KOPT-K1 (cell line): ENCODE data around the gene HSH2D.
"Not testable (repeated sequence)": the region's sequence is repeated elsewhere in the genome, so short reads cannot be mapped to it uniquely, and the experiment has no call there.

Experiments used
- H3K27ac ChIP-seq: fragments of 200-600 bp; sonication (generic); 2 replicates; pipeline ENCODE4 v1.5.1; 2016; ENCODE audit warnings: antibody characterized with exemption, mild to moderate bottlenecking, low read depth, low read length; ENCODE audit not compliant: poor library complexity, severe bottlenecking
- H3K36me3 ChIP-seq: fragments of 200-600 bp; sonication (generic); 2 replicates; pipeline ENCODE4 v1.5.1; 2017; ENCODE audit warnings: antibody characterized with exemption, mild to moderate bottlenecking, low read length, moderate library complexity; ENCODE audit not compliant: insufficient read depth
- H3K9me3 ChIP-seq: fragments of 200-600 bp; sonication (generic); 2 replicates; pipeline ENCODE4 v1.5.1; 2017; ENCODE audit warnings: antibody characterized with exemption, low read length, mild to moderate bottlenecking; ENCODE audit not compliant: insufficient read depth, poor library complexity, severe bottlenecking

The HSH2D gene

DNA sequence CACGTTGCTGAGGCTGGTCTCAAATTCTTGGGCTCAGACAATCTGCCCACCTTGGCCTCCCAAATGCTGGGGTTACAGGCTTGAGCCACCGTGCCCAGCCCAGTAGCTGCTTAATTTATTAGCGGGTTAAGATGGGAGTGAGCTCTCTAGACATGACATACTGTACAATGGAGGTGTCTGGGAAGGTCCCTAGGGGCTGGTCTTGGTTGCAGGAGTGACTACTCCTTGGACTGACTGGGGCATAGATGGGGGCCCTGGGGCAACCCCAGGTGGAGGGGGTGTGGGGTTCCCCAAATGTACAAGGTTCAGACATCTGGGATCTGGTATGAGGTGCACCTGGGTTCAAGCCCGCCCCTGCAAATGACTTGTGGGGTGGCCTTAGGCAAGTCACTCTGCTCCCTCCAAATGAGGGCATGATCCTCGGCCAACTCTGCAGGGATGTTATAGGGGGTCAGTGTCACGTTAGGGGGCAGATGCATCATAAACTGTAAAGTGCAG is 17.0 kb downstream of the HSH2D start:
- H3K9me3 ChIP-seq: no peaks in the 10 kb centered on the region
- no peaks in the 10 kb centered on the region for H3K36me3 ChIP-seq
- H3K27ac ChIP-seq: no peak overlapping the region

DNA sequence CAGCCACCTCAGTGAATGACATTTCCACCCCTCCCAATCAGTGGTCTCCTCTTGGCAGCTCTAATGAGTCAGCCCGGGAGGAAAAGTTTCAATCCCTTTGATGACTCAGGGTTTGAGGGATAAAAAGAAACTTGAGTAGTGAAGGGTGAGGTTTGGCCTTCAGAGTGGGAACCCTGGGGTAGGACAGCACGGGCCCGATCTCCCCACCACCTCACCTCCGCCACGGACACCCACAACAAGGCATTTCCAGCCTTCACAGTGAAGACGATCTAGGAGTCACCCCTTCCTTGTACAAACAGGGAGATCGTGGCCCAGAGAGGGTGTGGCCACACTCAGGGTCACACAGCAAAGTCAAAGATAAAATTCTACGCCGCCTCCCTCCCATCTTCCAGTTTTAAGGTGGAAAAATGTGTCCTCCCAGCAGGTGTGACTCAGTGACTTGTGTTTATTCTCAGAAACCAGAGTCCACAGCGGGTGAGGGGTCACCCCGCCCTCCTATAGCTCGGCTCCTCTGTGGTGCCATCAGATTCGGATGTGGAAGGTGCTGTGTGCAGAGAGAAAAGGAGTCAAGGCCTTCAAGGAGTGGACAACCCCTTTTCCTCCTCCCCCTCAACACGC is 17.6 kb downstream of the HSH2D start:
- no peaks in the 10 kb centered on the region for H3K36me3 ChIP-seq
- H3K27ac ChIP-seq: no peak overlapping the region
- H3K9me3 ChIP-seq: no peaks in the 10 kb centered on the region

DNA sequence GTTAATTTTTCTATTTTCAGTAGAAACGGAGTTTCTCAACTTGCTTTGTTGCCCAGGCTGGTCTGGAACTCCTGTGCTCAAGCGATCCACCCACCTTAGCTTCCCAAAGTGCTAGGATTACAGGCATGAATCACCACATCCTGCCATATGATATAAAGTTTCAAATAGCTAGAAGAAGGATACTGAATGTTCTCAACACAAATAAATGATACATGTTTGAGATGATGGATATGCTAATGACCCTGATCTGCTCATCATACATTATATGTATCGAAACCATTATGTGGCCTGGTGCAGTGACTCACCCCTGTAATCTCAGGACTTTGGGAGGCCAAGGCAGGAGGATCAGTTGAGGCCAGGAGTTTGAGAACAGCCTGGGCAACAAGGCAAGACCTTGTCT is 18.4 kb downstream of the HSH2D start:
- H3K9me3 ChIP-seq: no peaks in the 10 kb centered on the region
- no peaks in the 10 kb centered on the region for H3K36me3 ChIP-seq
- H3K27ac ChIP-seq: no peak overlapping the region

DNA sequence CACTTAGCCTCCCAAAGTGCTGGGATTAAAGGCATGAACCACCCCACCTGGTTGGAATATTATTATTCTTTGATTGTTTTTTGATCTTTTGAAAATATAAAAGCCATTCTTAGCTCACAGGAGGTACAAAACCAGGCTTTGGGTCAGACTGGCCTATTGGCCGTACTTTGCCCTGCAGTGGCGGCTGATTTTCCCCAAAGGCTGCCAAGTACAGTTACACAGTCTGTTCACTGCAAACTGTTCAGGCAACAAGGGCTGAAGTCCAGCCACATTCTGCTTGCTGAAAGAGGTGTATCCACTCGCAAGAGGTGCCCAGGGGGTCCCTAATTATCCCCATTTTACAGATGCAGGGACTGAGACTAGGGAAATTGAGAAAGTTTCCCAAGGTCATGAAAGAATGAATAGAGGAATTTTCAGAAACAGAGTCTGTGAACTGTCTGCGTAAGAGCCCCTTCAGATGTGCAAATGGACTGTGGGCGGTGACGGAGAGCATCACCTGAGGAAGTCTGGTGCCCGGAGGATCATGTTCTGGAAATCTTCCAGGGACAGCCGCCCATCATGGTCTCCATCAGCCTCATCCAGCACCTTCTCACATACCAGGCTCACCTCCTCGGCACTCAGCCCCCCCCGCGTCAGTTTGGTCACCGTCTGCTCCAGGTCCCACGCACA is 20.9 kb downstream of the HSH2D start:
- Histone ChIP-seq H3K9me3 (no peaks in the 10 kb centered on the region), H3K36me3 (no peaks in the 10 kb centered on the region), H3K27ac (no peak overlapping the region)

DNA sequence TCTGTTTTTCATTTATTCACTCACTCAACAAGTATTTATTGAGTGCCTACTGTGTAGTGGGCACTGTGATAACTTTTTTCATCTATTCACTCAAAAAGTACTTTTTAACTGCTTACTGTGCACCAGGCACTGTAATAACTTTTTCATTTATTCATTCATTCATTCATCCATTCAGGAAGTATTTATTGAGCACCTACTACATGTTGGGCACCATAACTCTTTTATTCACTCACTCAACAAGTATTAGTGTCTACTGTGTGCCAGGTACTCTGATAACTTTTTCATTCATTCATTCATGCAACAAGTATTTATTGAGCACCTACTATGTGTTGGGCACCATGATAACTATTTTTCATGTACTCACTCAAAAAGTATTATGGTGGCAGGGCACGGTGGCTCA is 22.9 kb downstream of the HSH2D start:
- H3K27ac ChIP-seq: no peak overlapping the region
- H3K36me3 ChIP-seq: no peaks in the 10 kb centered on the region
- no peaks in the 10 kb centered on the region for H3K9me3 ChIP-seq

DNA sequence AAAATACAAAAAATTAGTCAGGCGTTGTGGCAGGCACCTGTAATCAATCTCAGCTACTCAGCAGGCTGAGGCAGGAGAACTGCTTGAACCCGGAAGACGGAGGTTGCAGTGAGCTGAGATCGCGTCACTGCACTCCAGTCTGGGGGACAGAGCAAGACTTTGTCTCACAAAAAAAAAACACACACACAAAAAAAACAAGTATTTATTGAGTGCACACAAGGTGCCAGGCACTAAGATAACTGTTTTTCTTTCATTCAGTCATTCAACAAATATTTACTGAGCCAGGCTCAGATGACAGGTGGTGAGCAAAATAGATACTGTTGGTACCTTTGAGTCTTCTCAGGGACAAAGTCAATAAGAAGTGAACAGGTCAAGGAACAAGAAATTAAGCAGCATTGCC is 23.6 kb downstream of the HSH2D start:
- no peak overlapping the region for H3K27ac ChIP-seq
- no peaks in the 10 kb centered on the region for H3K9me3 ChIP-seq
- H3K36me3 ChIP-seq: no peaks in the 10 kb centered on the region

DNA sequence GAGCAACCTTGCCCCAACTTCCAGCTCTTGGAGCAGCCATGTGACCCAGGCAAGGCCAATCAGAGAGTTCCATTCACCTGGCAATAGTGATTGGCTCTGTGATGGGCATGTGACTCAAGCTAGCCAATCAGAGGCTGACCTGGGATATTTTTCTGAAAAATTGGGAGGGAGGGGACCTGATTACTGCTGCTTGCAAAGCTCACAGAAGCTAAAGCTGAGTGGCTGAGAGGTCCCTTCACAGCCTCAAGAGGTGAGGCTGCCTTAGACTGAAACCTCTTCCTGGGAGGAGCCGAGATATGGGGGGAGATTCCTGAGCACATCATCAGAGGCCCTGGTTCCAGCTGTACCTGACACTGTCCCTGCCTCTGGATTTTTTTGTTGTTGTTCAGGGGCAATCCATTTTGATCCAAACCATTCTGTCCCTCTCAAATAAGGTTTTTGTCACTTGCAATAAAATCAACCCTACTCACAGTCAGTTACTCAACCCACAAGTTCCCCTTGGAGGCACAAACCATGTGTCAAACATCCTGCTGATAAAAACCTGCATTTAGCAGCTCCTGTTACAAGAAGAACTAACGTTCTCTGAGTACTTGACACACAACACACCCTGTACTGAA is 25.1 kb downstream of the HSH2D start:
- Histone ChIP-seq H3K27ac (no peak overlapping the region), H3K9me3 (no peaks in the 10 kb centered on the region)

DNA sequence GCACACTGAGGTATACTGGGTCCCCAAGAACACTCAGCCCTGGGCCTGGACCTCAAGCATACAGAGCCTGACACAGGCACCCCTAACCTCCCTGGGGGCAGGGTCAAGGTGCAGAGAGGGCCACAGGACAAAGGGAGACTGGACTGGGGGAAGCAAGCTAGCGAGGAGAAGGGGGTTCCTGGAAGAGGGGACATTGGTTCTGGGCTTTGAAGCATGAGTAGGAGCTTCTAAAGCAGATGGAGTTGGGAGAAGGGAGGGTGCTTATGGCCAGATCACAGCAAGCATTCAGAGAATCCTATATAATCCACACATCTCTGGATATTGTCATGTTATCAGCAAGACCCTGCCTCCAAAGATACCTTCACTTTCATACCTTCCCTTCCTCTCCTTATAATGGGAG is 26.6 kb downstream of the HSH2D start:
- H3K9me3 ChIP-seq: peaks cover 4% of the 10 kb centered on the region
- no peak overlapping the region for H3K27ac ChIP-seq
- H3K36me3 ChIP-seq: no peaks in the 10 kb centered on the region

More for the DNA sequence above, 25.1 kb downstream of the HSH2D start:
- no peaks in the 10 kb centered on the region for H3K36me3 ChIP-seq

DNA sequence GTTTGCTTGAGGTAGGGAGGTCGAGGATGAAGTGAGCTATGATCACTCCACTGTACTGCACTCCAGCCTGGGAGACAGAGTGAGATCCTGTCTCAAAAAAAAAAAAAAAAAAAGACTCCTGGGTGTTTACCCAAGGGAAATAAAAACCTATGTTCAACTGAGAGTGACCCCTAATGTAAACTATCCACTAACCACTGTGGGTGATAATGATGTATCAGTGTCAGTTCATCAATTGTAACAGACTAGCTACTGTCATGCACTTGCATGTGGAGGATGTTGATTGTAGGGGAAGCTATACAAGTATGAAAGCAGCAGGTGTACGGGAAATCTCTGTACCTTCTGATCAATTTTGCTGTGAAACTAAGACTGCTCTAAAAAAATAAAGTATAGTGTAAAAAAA is 32.5 kb downstream of the HSH2D start:
- H3K9me3 ChIP-seq: peaks cover 12% of the 10 kb centered on the region
- no peaks in the 10 kb centered on the region for H3K36me3 ChIP-seq
- H3K27ac ChIP-seq: no peak overlapping the region

DNA sequence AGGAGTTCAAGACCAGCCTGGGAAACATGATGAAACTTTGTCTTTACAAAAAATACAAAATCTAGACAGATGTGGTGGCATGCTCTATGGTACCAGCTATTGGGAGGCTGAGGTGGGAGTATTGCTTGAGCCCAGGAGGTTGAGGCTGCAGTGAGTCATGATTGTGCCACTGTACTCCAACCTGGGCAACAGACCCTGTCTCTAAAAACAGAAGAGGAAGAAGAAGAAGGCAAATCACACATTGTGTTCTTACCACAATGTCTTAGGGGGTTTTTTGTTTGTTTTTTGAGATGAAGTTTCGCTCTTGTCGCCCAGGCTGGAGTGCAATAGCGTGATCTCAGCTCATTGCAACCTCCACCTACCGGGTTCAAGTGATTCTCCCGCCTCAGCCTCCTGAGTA is 35.4 kb downstream of the HSH2D start:
- H3K9me3 ChIP-seq: peaks cover 12% of the 10 kb centered on the region
- not testable (repeated sequence) for H3K36me3 ChIP-seq, H3K27ac ChIP-seq

DNA sequence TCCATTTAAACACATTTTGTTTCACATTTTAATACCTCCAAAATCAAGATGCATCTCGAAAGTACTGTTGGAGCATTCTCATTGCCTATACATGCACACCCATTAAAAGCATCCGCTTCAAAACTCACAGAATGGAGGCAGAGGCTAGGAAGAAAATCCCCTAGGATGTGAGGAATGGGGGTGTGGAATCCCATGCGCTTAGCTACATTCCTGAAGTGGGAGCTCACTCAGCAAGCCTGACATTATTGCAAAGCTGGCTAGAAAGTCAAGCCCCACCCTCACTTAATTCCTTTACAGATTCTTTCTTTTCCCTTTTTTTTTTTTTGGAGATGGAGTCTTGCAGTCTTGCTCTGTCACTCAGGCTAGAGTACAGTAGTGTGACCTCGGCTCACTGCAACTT is 37.1 kb downstream of the HSH2D start:
- Histone ChIP-seq H3K27ac (no peak overlapping the region), H3K36me3 (no peaks in the 10 kb centered on the region), H3K9me3 (peaks cover 3% of the 10 kb centered on the region)

DNA sequence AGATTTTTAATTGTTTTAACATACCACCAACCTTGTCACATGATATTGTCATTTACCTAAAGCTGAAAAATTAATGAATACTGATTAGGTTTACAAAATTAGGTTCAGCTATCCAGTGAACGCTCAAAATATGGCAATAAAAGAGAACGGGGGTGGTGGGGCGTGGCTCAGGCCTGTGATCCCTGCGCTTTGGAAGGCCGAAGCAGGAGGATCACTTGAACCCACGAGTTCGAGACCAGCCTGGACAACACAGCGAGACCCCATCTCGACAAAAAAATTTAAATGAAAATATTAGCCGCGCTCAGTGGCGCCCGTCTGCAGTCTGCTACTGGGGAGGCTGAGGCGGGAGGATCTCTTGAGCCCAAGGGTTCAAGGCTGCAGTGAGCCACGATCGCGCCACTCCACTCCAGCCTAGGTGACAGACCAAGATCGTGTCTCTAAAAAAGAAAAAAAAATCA is 41.2 kb downstream of the HSH2D start:
- H3K36me3 ChIP-seq: peaks cover 28% of the 10 kb centered on the region
- peak overlapping the region; percentile 74 for H3K27ac ChIP-seq
- no peaks in the 10 kb centered on the region for H3K9me3 ChIP-seq

DNA sequence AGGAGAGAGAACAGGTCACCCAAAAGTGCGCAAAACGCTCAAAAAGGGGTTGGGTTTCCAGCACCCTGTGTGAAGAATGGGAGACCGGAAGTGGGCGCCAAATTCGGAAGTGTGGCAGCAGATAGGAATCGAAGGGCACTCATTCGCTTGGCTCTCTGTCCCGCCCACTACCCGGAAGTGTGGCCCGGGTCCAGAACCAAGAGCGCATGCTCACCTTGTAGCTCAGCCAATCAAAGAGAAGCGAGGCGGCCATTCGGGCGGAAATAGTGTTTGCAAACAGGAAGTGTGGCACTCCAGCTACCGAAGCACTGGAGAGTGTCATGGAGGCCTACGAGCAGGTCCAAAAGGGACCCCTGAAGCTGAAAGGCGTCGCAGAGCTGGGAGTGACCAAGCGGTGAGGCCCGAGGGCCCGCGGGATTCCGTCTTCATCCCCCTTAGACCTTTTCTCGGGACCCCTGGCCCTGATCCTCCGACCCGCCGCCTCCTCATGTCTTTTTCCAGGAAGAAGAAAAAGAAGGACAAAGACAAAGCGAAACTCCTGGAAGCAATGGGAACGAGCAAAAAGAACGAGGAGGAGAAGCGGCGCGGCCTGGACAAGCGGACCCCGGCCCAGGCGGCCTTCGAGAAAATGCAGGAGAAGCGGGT is 41.8 kb downstream of the HSH2D start, which contains the start of gene FAM32A:
TSS of gene FAM32A (plus strand) at position 288 of the 645 bp plus-strand sequence. CDS start at position 321, 33 bp downstream.
- H3K27ac ChIP-seq: peak within 1 kb of the TSS; percentile 74
- H3K36me3 ChIP-seq: peaks cover 33% of the 10 kb centered on the region
- H3K9me3 ChIP-seq: no peaks in the 10 kb centered on the region

DNA sequence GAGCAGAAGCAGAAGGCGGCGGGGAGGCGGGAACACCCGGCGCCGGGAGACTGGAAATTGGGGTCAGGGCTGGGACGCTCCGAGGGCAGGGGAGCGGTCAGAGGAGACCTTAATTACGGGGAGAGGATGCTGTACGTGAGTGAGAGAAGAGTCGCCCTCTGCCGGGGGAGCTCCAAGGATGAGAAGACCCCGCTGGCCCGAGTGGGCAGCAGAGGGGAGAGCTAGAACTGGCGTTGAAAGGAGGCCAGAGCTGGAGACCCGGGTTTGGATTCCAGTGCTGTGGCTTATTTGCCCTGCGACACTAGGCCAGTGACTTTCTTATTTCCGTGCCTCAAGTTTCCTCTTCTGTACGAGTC is 42.3 kb downstream of the HSH2D start:
- Histone ChIP-seq H3K9me3 (no peaks in the 10 kb centered on the region), H3K27ac (peak overlapping the region; percentile 74), H3K36me3 (peaks cover 38% of the 10 kb centered on the region)

DNA sequence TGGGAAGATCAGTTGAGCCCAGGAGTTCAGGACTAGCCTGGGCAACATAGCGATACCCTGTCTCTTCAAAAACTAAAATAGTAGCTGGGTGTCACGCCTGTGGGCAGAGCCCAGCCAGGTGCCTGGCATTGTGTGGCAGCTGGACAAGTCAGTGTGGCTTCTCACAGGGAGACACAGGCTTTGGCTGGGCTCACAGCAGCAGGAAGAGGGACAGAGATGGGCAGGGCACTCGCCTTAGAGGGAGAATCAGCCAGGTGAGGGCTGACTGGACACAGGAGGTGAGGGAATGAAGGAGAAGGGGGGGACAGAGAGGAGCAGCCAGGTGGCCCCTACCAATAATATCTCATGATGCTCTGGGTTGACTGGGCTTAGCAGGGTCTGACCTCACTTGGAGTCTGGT is 45.0 kb downstream of the HSH2D start:
- Histone ChIP-seq H3K36me3 (peaks cover 59% of the 10 kb centered on the region), H3K9me3 (no peaks in the 10 kb centered on the region), H3K27ac (no peak overlapping the region)
